OCI-LY7 (cell line): ENCODE results near the gene CALHM6.

Experiments
- CTCF ChIP-seq: fragments of 200-600 bp; sonication (generic); conservative IDR thresholded peaks from 2 replicates; pipeline ENCODE4 v1.5.1; 2014; ENCODE audit warnings: mild to moderate bottlenecking, antibody characterized with exemption, low read length, moderate library complexity, mixed read lengths
- EZH2phosphoT487 ChIP-seq: fragments of 200-600 bp; sonication (generic); IDR thresholded peaks from 2 replicates; pipeline ENCODE4 v1.6.1; 2018; ENCODE audit warnings: low read depth, borderline replicate concordance, mild to moderate bottlenecking, mixed run types, antibody characterized with exemption, low read length, moderate library complexity, mixed read lengths

- TF ChIP-seq CTCF (no peak), EZH2phosphoT487 (no peak)
These were observed 46.1 kb downstream of the CALHM6 start for GRCh38 chr6:116507324-116507723.
